NCI-H510A (cell line): ENCODE results near the gene CDK2AP2.
"Not testable (repeated sequence)": the region's sequence is repeated elsewhere in the genome, so short reads cannot be mapped to it uniquely, and the experiment has no call there.

Source experiments
- DNase-seq: peaks from one replicate; lab custom pipeline; 2025; lab: John Stamatoyannopoulos, UW

The CDK2AP2 gene

DNA sequence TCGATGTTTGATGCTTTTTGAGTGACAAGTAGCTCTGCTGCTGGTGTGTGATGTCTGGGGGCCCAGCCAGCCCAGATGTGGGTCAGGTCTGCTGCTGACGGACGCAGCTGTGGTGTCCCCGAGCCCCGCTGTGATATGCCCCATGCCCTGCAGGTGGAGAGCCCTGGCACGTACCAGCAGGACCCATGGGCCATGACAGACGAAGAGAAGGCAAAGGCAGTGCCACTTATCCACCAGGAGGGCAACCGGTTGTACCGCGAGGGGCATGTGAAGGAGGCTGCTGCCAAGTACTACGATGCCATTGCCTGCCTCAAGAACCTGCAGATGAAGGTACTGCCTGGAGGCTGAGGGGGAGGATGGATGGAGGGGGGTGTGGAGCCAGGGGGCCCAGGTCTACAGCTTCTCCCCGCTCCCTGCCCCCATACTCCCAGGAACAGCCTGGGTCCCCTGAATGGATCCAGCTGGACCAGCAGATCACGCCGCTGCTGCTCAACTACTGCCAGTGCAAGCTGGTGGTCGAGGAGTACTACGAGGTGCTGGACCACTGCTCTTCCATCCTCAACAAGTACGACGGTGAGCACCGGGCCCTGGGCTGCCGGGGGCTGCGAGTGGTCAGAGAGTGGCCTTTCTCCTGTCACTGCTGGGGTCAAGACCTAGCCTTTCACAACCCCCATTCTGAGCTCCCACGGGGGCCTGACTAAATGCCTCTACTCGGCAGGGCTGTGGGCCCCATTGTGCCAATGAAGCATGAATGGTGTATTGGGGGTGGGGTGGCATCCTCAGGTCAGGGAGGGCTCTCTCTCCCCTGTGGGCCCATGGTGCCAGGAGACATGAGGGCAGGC is 17.9 kb downstream of the CDK2AP2 start:
- DNase-seq: no peak

DNA sequence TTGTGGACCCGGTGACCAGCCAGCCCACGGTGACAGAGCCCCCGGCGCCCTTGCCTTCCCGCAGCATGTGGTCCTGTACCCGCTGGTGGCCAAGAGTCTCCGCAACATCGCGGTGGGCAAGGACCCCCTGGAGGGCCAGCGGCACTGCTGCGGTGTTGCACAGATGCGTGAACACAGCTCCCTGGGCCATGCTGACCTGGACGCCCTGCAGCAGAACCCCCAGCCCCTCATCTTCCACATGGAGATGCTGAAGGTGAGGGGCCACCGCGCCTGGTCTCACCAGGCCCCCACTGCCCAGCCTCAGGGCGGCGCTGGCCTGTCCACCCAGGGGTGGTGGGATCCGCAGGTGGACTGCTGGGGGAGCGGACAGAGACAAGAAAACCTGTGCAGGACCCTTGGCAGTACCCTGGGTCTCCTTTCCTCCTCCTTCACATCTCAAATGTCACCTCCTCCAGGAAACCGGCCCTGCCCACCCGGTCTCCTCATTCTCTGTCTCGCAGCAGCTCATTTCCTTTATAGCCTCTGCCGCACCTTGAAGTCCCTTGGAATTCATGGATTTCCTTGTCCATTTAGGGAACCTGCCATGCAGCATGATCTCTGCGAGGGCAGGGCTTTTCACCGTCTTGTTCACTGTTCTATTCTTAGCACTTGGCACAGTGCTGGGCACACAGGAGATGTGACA is 18.6 kb downstream of the CDK2AP2 start:
- DNase-seq: no peak

DNA sequence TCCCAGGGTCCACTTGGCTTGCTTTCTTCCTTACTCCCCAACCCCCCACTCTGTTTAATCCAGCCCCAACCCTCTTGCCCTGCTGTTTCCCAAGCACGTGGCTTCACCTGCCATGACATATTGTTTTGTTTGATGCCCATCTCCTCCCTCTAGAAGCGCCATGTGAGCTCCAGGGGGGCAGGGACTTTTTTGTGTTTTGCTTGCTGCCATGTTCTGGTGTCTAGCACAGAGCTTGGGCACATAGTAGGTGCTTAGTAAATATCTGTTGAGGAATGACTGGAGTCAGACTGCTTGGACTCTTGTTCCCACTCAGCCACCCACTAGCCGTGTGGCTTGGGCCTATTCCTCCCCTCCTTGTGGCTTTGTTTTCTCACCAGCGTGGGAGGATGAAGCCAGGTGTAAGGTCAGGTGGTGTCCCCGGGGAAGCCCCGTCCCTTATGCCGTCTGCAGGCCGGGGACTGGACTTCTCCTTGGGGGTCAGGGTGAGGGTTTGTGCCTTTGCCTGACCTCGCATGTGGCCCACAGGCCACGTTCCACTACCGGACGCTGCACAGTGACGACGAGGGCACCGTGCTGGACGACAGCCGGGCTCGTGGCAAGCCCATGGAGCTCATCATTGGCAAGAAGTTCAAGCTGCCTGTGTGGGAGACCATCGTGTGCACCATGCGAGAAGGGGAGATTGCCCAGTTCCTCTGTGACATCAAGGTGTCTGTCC is 21.3 kb downstream of the CDK2AP2 start:
- DNase-seq: no peak

DNA sequence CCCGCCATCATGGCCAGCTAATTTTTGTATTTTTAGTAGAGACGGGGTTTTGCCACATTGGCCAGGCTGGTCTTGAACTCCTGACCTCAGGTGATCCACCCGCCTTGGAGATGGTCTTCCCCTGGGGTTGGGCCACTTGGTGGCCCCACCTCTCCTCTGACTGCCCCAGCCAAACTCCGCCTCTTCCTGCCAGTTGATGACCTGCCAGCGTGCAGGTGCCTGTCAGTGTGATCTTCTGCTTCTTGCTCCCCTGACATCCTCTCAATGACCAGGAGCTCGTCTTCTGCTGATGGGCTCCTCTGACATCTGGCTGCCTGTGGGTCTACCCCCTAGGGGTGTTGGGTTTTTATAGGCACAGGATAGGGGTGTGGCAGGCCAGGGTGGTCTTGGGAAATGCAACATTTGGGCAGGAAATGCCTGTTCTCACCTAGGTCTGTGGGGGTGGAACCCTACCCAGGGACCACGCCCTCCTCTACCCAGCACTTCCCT is 22.0 kb downstream of the CDK2AP2 start:
- not testable (repeated sequence) for DNase-seq

DNA sequence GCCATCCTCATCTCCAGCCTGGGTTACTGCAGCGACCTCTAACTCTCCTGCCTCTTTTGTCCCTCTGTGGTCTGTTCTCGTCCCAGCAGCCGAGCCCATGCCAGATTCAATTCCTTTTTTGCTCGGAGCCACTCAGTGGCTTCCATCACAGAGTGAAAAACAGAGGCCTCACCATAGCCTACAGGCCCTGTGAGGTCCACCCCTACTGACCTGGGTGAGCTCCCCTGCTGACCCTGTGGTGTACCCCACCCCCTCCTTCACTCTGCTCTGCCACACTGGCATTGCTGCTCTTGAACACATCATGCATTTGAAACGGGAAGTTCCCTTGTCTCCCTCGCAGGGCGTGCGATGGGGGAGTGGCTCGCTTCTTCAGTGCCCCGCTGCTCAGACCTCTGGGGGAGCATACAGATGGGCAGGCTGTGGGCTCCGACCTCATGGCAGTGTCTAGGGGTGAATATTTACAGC is 23.1 kb downstream of the CDK2AP2 start:
- DNase-seq: no peak

DNA sequence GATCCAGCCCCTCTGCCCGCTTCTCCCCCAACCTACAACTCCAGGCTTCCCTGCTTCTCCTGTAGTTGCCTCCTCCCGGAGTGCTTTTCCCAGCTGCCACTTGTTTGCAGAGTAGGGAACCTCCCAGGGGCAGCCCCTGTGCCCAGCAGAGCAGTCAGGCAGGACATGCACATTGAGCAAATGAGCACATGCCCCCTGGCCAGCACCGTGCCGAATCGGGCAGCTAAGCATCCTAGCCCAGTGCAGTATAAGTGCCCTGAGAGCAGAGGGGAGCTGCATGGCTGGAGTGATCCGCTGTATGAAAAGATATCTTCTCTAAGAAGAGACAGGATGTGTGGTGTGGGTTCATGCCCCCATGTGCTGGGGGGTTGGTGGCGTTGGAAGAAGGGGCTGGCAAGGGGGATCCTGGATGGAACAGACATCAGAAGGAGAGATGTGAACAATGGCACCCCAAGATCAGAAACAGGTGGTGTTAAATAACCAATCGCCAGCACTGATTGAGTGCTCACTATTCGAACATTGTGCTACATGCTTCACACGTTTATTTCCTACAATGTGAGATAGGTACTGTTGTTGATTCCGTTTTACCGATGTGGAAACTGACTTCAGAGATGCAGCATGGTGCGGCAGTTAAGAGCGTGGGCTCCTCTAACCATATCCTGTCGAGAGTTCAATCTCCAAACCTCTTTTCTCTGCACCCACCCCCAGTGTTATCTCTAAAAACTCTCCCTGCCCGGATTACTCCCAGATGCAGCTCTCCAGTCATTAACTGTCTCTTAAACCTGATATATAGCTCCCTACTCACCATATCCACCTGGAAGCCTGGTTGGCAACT is 23.9 kb downstream of the CDK2AP2 start:
- DNase-seq: no peak

DNA sequence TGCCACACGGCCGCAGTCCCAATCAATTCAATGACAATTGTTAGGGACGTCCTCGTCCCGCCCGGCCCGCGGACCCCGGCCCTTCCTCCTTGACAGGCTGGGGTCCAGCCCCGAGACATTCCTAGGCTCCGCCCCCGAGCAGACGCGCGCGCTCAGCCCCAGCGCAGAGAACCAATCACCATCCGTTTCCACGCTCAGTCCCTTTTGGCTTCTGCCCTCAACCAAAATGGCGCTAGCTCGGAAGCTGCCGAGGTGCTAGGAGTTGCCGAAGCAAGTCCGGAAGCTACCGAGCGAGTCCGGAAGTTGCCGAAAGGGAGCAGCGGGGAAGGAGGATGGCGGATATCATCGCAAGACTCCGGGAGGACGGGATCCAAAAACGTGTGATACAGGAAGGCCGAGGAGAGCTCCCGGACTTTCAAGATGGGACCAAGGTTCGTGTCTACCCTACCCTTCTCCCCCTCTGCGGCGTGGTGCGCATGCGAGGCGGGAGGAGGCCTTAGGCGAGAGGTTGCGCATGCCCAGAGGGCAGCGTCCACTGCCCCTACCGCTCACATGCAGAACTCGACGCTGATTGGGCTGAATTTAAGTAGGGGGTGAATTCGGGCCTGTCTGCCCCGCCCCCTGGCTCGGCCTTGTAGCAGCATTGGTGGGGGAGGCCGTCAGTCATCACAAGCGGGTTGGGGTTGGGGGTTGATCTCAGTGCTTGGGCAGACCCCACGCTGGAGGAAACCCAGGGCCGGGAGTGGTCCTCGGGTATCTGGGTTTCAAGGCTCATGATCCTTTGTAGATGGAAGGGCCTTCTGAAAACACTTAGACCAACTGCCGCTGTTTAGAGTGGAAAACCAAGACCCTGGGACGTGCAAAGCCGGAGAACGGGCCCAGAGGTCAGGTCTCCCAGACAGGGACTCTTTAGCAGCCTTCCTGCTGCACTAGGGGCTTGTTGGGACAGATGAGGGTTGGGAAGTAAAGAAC is 24.8 kb downstream of the CDK2AP2 start, which contains the start of gene AIP:
TSS of gene AIP (plus strand) at position 200 of the 972 bp plus-strand sequence. CDS start at position 333, 133 bp downstream.
- DNase-seq: peak; percentile 96

DNA sequence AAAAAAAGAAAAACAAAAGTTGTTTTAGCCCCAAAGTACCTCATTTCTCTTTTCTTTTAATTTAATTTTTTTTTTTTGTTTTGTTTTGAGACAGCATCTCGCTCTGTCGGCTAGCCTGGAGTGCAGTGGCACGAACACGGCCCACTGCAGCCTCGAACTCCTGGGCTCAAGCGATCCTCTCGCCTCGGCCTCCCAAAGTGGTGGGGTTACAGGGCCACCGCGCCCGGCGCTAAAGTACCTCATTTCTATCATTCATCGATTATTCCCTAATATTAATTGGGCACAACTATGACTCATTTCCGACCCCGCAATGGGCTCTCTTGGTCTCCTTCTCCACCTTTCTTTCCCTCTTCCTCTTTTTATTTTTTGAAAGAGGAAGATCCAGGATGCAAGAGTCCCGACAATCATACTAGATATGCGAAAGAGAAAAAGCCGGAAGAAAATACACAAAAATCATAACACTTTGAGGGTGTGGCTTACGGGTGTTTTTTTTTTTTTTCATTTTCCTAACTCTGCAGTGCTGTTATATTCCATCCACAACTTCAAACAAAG is 25.6 kb downstream of the CDK2AP2 start:
- DNase-seq: no peak

DNA sequence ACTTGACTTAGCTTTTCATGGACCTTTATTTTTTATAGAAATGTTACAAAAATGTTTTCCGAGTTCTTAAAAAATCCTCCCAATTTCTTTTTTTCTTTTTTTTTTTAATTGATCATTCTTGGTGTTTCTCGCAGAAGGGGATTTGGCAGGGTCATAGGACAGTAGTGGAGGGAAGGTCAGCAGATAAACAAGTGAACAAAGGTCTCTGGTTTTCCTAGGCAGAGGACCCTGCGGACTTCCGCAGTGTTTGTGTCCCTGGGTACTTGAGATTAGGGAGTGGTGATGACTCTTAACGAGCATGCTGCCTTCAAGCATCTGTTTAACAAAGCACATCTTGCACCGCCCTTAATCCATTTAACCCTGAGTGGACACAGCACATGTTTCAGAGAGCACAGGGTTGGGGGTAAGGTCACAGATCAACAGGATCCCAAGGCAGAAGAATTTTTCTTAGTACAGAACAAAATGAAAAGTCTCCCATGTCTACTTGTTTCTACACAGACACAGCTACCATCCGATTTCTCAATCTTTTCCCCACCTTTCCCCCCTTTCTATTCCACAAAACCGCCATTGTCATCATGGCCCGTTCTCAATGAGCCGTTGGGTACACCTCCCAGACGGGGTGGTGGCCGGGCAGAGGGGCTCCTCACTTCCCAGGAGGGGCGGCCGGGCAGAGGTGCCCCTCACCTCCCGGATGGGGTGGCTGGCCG is 30.5 kb downstream of the CDK2AP2 start:
- not testable (repeated sequence) for DNase-seq

DNA sequence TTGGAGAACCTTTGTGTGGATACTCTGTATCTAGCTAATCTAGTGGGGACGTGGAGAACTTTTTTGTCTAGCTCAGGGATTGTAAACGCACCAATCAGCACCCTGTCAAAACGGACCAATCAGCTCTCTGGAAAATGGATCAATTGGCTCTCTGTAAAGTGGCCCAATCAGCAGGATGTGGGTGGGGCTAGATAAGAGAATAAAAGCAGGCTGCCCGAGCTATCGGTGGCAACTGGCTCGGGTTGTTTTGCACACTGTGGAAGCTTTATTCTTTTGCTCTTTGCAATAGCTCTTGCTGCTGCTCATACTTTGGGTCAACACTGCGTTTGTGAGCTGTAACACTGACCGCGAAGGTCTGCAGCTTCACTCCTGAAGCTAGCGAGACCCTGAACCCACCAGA is 31.3 kb downstream of the CDK2AP2 start:
- DNase-seq: not testable (repeated sequence)

DNA sequence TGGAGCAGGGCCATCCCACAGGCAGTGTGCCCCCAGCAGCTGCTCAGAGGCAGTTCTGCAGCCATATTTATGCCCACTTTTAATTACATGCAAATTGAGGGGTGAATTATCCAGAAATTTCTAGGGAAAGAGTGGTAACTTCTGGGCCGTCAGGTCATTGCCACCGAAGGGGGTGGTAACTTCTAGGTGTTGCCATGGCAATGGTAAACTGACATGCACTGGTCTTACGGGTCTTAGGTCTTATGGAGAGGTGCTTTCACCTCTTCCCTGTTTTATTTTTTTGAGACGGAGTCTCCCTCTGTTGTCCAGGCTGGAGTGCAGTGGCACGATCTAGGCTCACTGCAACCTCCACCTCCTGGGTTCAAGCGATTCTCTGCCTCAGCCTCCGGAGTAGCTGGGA is 35.1 kb downstream of the CDK2AP2 start:
- DNase-seq: no peak

DNA sequence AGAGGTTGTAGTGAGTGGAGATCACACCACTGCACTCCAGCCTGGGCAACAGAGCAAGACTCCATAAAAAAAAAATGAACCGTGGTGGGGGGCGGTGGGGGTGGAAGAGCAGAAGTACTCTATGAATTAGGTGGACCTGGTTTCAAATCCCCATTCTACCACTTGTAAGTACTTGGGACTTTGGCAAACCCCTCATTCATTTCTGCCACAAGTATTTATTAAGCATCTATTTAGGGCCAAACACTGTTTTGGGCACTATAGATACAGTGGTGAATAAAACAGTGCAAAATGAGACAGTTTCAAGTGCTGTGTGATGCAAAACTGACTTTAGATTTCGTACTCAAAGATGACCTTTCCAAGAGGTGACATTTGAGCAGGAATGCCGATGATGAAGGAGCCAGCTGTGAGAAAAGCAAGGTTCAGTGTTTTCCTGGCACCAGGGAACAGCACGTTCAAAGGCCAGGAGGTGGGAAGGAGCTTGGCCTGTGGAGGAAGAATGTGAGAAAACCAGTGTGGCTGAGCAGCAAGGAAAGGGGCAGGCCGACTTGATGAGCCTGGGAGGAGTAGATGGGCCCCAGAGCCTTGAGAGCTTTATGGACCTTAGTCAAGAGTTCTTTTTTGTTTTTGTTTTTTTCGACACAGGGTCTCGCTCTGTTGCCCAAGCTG is 37.5 kb downstream of the CDK2AP2 start:
- no peak for DNase-seq

DNA sequence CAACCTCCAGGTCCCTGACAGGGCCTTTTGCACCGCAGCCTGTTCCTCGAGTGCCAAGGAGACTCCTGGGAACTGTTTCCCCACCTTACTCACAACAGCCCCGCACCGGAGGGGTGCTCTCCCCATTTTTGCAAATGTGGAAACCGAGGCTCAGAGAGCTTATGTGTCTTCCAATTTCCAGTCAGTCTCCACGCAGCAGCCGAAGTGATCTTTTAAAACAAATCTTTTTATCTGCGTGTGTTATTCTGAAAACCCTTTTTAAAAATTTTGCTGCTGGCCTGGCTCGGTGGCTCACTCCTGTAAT is 38.5 kb downstream of the CDK2AP2 start:
- no peak for DNase-seq

DNA sequence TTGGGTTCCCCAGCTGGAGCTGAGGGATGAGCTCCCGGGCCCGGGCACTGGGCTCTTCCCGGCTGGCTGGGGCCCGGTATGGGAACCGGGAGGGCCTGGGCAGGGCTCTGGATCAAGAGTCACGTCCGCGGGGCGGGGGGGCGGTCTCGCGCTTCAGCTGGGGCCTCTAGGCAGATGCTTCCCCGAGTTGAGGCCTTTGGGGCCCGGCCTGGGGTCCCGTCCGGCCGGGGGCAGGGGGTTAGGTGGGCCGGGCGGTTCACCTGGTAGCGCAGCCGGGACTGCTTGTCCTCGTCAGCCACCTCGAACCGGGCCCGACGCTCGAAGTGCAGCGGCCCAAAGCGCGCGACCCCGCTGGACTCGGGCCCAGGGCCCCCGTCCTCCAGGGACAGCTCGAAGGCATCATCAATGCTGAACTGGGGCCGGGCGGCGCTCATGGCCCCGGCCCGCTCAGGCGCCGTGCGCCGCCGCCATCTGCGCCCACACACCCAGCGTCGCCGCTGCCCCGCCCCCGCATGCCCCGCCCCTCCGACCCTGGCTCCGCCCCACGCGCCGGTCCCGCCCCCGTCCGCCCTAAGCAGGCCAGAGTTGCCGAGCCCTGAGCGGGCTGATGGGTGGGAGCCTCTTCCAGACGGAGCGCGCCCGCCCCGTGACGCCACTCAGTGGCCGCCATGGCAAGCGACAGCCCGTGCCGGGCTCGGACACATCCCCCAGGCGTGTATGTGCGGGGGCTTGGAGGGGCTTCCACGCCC is 39.0 kb downstream of the CDK2AP2 start, which contains the start of gene TMEM134:
TSS of gene TMEM134 (minus strand) at position 493 of the 749 bp plus-strand sequence. CDS start at position 434, 59 bp downstream.
- DNase-seq: peak; percentile 93

DNA sequence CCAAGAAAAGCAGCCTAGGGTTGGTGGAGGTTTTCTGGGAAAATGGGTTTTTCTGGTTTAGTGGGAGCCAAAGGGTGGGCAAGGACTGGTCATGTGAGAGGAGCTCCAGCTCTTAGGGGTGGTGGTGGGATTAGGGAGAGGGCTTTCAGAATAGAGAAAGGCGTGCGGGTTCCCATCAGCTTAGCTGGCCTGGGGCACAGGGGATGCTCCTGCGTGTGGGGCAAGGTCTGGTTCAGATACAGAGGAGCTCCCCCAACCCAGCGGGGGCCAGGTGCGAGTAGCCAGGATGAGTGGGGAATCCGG is 39.6 kb downstream of the CDK2AP2 start:
- no peak for DNase-seq

DNA sequence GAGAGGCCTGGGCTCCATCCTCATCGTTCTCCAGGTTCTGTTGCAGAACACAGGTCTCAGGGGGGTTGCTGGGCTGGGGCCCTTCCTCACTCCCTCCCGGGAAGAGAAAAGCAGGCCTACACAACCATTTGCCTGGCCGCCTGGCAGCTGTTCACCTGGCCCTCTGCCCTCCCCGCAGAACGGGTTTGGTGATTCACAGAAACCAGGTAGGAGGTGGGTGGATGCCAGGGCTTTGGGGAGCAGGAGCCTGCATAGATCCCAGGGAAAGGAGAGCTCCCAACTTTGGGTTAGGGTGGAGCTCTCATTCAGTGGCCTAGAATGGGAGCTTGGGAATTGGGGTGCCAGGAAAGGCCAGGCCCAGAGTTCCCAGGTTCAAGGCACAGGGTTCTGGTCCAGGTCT is 39.9 kb downstream of the CDK2AP2 start:
- no peak for DNase-seq

DNA sequence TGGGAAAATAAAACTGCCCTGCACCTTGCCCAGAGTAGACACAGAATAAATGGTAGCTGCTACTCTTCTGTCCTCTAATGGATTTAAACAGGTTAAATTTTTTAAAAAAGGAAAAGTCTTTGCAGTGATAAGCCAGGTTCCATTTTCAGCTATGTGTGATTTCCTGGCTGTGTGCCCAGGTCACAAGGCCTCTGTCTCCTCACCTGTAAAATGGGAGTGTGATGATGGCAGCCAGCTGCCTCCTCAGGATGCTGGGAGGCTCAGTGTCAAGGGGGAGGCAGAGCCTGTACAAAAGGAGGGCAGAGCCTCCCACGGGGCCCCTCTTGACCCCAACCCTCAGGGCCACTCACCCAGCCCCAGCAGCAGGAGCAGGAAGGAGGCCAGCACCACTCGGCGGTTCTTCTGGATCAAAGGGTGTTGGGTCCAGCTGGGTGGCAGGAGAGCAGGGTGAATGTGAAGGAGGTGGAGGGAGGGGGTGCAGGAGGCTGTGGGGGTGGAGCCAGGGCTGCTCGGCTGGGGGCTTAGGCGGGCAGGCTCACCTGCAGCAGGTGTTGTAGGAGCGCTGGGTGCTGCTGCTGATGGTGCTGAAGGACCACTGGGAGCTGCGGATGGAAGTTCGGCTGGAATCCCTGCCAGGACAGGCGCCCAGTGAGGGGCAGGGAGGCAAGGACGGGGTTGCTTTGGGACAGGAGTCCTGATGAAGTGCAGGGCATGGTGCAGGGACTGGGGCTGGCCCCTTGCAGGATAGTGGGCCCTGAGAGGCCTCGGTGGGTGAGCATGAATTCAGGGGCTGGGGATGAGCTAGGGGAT is 40.8 kb downstream of the CDK2AP2 start:
- DNase-seq: no peak
